ENCODE measurements around the gene GGA2.

DNA sequence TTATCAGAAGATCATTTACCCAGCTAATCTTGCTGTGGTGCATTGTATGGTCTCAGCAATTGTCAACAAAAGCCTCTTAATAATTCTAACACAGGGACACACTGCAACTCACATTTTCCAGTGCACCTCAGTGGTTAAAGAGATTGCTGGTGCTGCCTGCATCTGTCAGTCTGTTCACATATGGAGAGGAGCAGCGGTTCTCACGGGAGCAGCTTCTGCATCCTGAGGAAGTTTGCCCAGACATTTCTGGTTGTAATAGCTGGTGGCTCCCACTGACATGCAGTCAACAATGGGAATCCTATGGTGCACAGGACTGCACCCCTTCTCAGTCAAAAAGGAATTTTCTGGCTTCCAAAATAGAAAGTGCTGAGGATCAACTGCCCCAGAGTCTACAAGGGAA is 7.8 kb downstream of the GGA2 start:
- TF ChIP-seq, protein P1, sequence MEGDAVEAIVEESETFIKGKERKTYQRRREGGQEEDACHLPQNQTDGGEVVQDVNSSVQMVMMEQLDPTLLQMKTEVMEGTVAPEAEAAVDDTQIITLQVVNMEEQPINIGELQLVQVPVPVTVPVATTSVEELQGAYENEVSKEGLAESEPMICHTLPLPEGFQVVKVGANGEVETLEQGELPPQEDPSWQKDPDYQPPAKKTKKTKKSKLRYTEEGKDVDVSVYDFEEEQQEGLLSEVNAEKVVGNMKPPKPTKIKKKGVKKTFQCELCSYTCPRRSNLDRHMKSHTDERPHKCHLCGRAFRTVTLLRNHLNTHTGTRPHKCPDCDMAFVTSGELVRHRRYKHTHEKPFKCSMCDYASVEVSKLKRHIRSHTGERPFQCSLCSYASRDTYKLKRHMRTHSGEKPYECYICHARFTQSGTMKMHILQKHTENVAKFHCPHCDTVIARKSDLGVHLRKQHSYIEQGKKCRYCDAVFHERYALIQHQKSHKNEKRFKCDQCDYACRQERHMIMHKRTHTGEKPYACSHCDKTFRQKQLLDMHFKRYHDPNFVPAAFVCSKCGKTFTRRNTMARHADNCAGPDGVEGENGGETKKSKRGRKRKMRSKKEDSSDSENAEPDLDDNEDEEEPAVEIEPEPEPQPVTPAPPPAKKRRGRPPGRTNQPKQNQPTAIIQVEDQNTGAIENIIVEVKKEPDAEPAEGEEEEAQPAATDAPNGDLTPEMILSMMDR (IDR thresholded peaks at IDR 0.05) = no peak
- TF ChIP-seq POLR2A (IDR thresholded peaks at IDR 0.05) = no peak

Data from esophagus squamous epithelium (tissue), 4 donors.